DND-41 (cell line): ENCODE data around the gene MTURN.

Experiments used
- ATAC-seq: fragments of 200-7000 bp; cut with Tn5 transposase; 3 replicates; pipeline ENCODE4 v1.9.1; 2021; ENCODE audit warnings: low read depth; ENCODE audit not compliant: insufficient read depth
- DNase-seq: peaks from one replicate; pipeline ENCODE4 v3.0.0-alpha.2; 2020
- H2AFZ ChIP-seq: 2 replicates; pipeline ENCODE4 v1.6.0; 2012; ENCODE audit warnings: low read depth, low read length
- H3K27ac ChIP-seq: 2 replicates; pipeline ENCODE4 v1.5.1; 2012; ENCODE audit warnings: low read length, inconsistent platforms
- H3K27me3 ChIP-seq: fragments of 200-600 bp; sonication (generic); 2 replicates; pipeline ENCODE4 v1.6.0; 2012; ENCODE audit warnings: low read length, mild to moderate bottlenecking, inconsistent platforms; ENCODE audit not compliant: insufficient read depth, poor library complexity
- H3K36me3 ChIP-seq: 2 replicates; pipeline ENCODE4 v1.5.1; 2012; ENCODE audit warnings: low read length, inconsistent platforms; ENCODE audit not compliant: insufficient read depth
- H3K4me1 ChIP-seq: 2 replicates; pipeline ENCODE4 v1.5.1; 2012; ENCODE audit warnings: mild to moderate bottlenecking, low read length; ENCODE audit not compliant: insufficient read depth
- H3K4me2 ChIP-seq: 2 replicates; pipeline ENCODE4 v1.6.0; 2012; ENCODE audit warnings: mild to moderate bottlenecking, moderate library complexity, low read length, inconsistent platforms; ENCODE audit not compliant: insufficient read depth
- H3K4me3 ChIP-seq, 2 experiments: fragments of 200-600 bp in 1 of 2; shearing (Covaris generic) in 1 of 2; 2 replicates each; pipeline ENCODE4 v1.5.1; 2012 to 2016; ENCODE audit warnings: inconsistent platforms in 2 of 2, low read length in 2 of 2, mild to moderate bottlenecking in 2 of 2, low read depth in 1 of 2, moderate library complexity in 1 of 2
- H3K79me2 ChIP-seq: 2 replicates; pipeline ENCODE4 v1.6.0; 2012; ENCODE audit warnings: low read length, inconsistent platforms; ENCODE audit not compliant: insufficient read depth
- H3K9ac ChIP-seq: 2 replicates; pipeline ENCODE4 v1.6.0; 2012; ENCODE audit warnings: low read depth, mild to moderate bottlenecking, inconsistent platforms, low read length, moderate library complexity
- H3K9me3 ChIP-seq: 2 replicates; pipeline ENCODE4 v1.5.1; 2012; ENCODE audit warnings: low read length, moderate library complexity, mild to moderate bottlenecking, inconsistent platforms; ENCODE audit not compliant: insufficient read depth, severe bottlenecking
- H4K20me1 ChIP-seq: 2 replicates; pipeline ENCODE4 v1.6.0; 2012; ENCODE audit warnings: low read length; ENCODE audit not compliant: insufficient read depth
- CTCF ChIP-seq: IDR thresholded peaks from 2 replicates; pipeline ENCODE4 v1.5.1; 2012; ENCODE audit warnings: borderline replicate concordance, low read length, moderate library complexity, mild to moderate bottlenecking; ENCODE audit not compliant: poor library complexity, severe bottlenecking; ENCODE audit errors: extremely low read depth
- EZH2 ChIP-seq: IDR thresholded peaks from 3 replicates; pipeline ENCODE4 v1.6.1; 2012; ENCODE audit warnings: borderline replicate concordance, low read depth, mild to moderate bottlenecking, moderate library complexity, low read length, inconsistent platforms; ENCODE audit not compliant: severe bottlenecking

Gene MTURN

DNA sequence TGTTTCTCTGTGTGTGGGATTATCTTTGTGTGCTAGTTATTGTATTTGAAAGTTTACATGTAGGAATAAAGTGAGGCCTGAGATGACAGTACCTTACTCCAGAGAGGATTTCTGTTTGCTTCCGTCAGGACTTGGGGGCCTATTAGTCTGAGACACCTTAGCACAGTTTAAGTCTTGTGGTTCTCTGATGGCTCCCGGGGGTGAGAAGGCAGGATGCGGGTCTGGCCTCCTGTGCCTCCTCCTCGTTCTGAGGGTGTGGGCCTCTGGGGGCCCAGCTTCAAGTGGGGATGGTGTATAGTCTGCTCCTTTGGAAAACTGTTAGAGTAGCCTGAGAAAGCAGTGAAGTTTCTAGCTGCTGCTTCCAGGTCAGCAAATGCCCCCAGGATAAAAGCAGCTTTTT, 12.4 kb downstream of the MTURN start:
- Histone ChIP-seq H2AFZ (no peak overlapping the region), H4K20me1 (no peaks in the 10 kb centered on the region), H3K27ac (no peak overlapping the region), H3K9me3 (no peaks in the 10 kb centered on the region), H3K4me1 (no peaks in the 10 kb centered on the region), H3K27me3 (no peaks in the 10 kb centered on the region), H3K79me2 (no peaks in the 10 kb centered on the region), H3K4me3 (no peak overlapping the region), H3K36me3 (no peaks in the 10 kb centered on the region), H3K4me2 (no peak overlapping the region), H3K9ac (no peak overlapping the region)
- no peak for DNase-seq
- peak; percentile 75; the same call in 2 of the 3 replicates for ATAC-seq
- TF ChIP-seq CTCF = no peak
- no peak for TF ChIP-seq EZH2

- H3K9me3 ChIP-seq = no peaks in the 10 kb centered on the region
- H3K4me1 ChIP-seq = no peaks in the 10 kb centered on the region
- H3K27me3 ChIP-seq = no peaks in the 10 kb centered on the region
- no peaks in the 10 kb centered on the region for H4K20me1 ChIP-seq
- no peak overlapping the region for H3K4me2 ChIP-seq
- TF ChIP-seq EZH2 (no peak), CTCF (no peak)
- no peaks in the 10 kb centered on the region for H3K79me2 ChIP-seq
- DNase-seq = no peak
- ATAC-seq = no peak
- no peak overlapping the region for H3K27ac ChIP-seq
- H3K36me3 ChIP-seq = no peaks in the 10 kb centered on the region
- H3K4me3 ChIP-seq = no peak overlapping the region
- H3K9ac ChIP-seq = no peak overlapping the region
- H2AFZ ChIP-seq = no peak overlapping the region
Observed at GRCh38 chr7:30147785-30148184, 13.0 kb downstream of the MTURN start.

- H3K79me2 ChIP-seq = no peaks in the 10 kb centered on the region
- no peaks in the 10 kb centered on the region for H4K20me1 ChIP-seq
- no peaks in the 10 kb centered on the region for H3K9me3 ChIP-seq
- H3K4me3 ChIP-seq = no peak overlapping the region
- no peaks in the 10 kb centered on the region for H3K4me1 ChIP-seq
- ATAC-seq (no peak), DNase-seq (no peak)
- no peak for TF ChIP-seq CTCF
- no peak for TF ChIP-seq EZH2
- no peak overlapping the region for H3K9ac ChIP-seq
- no peak overlapping the region for H2AFZ ChIP-seq
- H3K36me3 ChIP-seq = no peaks in the 10 kb centered on the region
- no peak overlapping the region for H3K4me2 ChIP-seq
- no peaks in the 10 kb centered on the region for H3K27me3 ChIP-seq
- H3K27ac ChIP-seq = no peak overlapping the region
Observed at GRCh38 chr7:30148426-30148825, 13.6 kb downstream of the MTURN start.

DNA sequence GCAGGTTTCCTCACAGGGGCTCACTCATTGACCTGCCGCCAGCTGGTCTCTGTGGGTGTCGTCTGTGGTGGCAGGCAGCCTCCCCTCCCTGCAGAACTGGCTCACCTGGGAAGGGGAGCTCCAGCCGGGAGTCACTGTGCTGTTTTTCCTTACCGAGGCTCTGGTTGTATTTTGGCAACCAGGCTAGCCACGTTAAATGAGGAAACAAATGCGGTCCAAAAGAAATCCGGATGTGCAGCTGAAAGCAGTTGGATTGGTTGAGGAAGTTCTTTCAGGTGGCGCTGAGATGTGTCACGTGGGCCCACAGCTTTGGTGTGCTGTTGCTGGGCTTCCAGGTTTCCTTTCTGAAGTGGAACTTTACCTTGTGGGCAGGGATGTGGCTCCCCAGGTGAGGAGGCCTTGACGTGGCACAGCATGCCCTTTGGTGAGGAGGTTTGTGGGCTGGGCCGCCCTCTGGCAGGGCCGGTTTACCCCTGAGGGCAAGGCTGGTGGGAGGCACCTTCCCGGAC, 14.2 kb downstream of the MTURN start:
- no peaks in the 10 kb centered on the region for H3K27me3 ChIP-seq
- ATAC-seq = no peak
- no peak overlapping the region for H3K27ac ChIP-seq
- no peaks in the 10 kb centered on the region for H3K79me2 ChIP-seq
- H3K9ac ChIP-seq = no peak overlapping the region
- no peak overlapping the region for H2AFZ ChIP-seq
- no peak overlapping the region for H3K4me3 ChIP-seq
- H4K20me1 ChIP-seq = no peaks in the 10 kb centered on the region
- DNase-seq = no peak
- no peaks in the 10 kb centered on the region for H3K36me3 ChIP-seq
- no peak for TF ChIP-seq CTCF
- no peak for TF ChIP-seq EZH2
- no peak overlapping the region for H3K4me2 ChIP-seq
- no peaks in the 10 kb centered on the region for H3K4me1 ChIP-seq
- no peaks in the 10 kb centered on the region for H3K9me3 ChIP-seq
